A673 (cell line): ENCODE data around the gene BEST2. TPM values are rescaled to one million over a fixed set of nuclear protein-coding genes. Genes with fewer than 3 reads are reported as not detected.
A peak's percentile ranks its signal among the peaks of the same experiment; 100 is the strongest.

Experiments used
- BruUV-seq: library from RNA; stranded (reverse); fragments of 400-500 nt; replicated peaks from 2 replicates; lab custom pipeline; 2021; lab: Mats Ljungman, UMichigan
- CTCF ChIA-PET: fragments of 300-600 bp; sonication (Branson Sonifier 250); formaldehyde crosslinking; loops from one replicate; lab custom pipeline; 2022; ENCODE audit warnings: antibody characterized with exemption; lab: Charles Lee
- POLR2A ChIA-PET: fragments of 300-600 bp; sonication (Branson Sonifier 250); formaldehyde crosslinking; loops from one replicate; lab custom pipeline; 2022; ENCODE audit warnings: antibody characterized with exemption; ENCODE audit not compliant: low non-redundant PET; lab: Charles Lee
- DNase-seq: peaks from one replicate; pipeline ENCODE4 v3.0.0-alpha.2; 2015; ENCODE audit warnings: low spot score
- H3K27ac ChIP-seq: fragments of 200-600 bp; sonication (generic); 2 replicates; pipeline ENCODE4 v1.5.1; 2016; ENCODE audit warnings: mixed run types, low read depth, mild to moderate bottlenecking, mixed read lengths, antibody characterized with exemption, low read length; ENCODE audit not compliant: poor library complexity, severe bottlenecking
- H3K27me3 ChIP-seq: fragments of 200-600 bp; sonication (generic); replicated peaks from 2 replicates; pipeline ENCODE4 v1.6.1; 2017; ENCODE audit warnings: mixed run types, low read depth, mild to moderate bottlenecking, mixed read lengths, antibody characterized with exemption, low read length; ENCODE audit not compliant: insufficient read depth, poor library complexity
- H3K36me3 ChIP-seq: fragments of 200-600 bp; sonication (generic); 2 replicates; pipeline ENCODE4 v1.6.1; 2016; ENCODE audit warnings: mixed run types, mild to moderate bottlenecking, mixed read lengths, antibody characterized with exemption, low read length; ENCODE audit not compliant: insufficient read depth, poor library complexity, severe bottlenecking
- H3K4me1 ChIP-seq: fragments of 200-600 bp; sonication (generic); 2 replicates; pipeline ENCODE4 v1.6.1; 2017; ENCODE audit warnings: mixed run types, mild to moderate bottlenecking, mixed read lengths, antibody characterized with exemption, low read length; ENCODE audit not compliant: insufficient read depth, poor library complexity, severe bottlenecking
- H3K4me3 ChIP-seq: fragments of 200-600 bp; sonication (generic); 2 replicates; pipeline ENCODE4 v1.5.1; 2016; ENCODE audit warnings: low read depth, mixed run types, mild to moderate bottlenecking, mixed read lengths, low read length; ENCODE audit not compliant: poor library complexity, severe bottlenecking
- H3K9me3 ChIP-seq: fragments of 200-600 bp; sonication (generic); 2 replicates; pipeline ENCODE4 v1.6.1; 2016; ENCODE audit warnings: mixed run types, low read depth, mild to moderate bottlenecking, mixed read lengths, antibody characterized with exemption, low read length; ENCODE audit not compliant: poor library complexity, severe bottlenecking
- CTCF ChIP-seq: fragments of 300-800, 200-600 bp; sonication (generic); conservative IDR thresholded peaks from 2 replicates; pipeline ENCODE4 v1.5.1; 2017; ENCODE audit warnings: low read depth, mild to moderate bottlenecking, antibody characterized with exemption, low read length, moderate library complexity, mixed read lengths
- EZH2 ChIP-seq: fragments of 200-600 bp; sonication (generic); IDR thresholded peaks from 2 replicates; pipeline ENCODE4 v1.6.1; 2017; ENCODE audit warnings: borderline replicate concordance, low read depth, mild to moderate bottlenecking, mixed read lengths, antibody characterized with exemption, low read length; ENCODE audit not compliant: poor library complexity, severe bottlenecking
- intact Hi-C: fragments of 100-400 bp; cut with micrococcal nuclease; formaldehyde crosslinking; loops from one replicate; pipeline ENCODE4 v1.10.0; 2022; ENCODE audit not compliant: unreplicated experiment
- total RNA-seq: library from RNA; stranded (reverse); gene quantifications from 2 replicates; pipeline ENCODE4 v1.2.3, GENCODE V29; 2021

The BEST2 gene
- total RNA-seq, 1 experiment from 2014 or later = not detected

GRCh38 chr19:12787458-12787857, 35.9 kb downstream of the BEST2 start:
- H3K27ac ChIP-seq = no peak overlapping the region
- CTCF ChIA-PET = no interaction called here
- TF ChIP-seq EZH2 (no peak), CTCF (no peak)
- no peak for DNase-seq
- POLR2A ChIA-PET = no interaction called here
- no peaks in the 10 kb centered on the region for H3K36me3 ChIP-seq
- intact Hi-C loops = no loop called here
- no peak overlapping the region for H3K4me3 ChIP-seq
- BruUV-seq = no TSS peak
- H3K4me1 ChIP-seq = peaks cover 51% of the 10 kb centered on the region
- no peaks in the 10 kb centered on the region for H3K9me3 ChIP-seq
- H3K27me3 ChIP-seq = no peaks in the 10 kb centered on the region

- TSS peak; percentile 36 for BruUV-seq
- CTCF ChIA-PET = no interaction called here
- POLR2A ChIA-PET = no interaction called here
- H3K27ac ChIP-seq = peak overlapping the region; percentile 98
- intact Hi-C loops = no loop called here
- H3K4me1 ChIP-seq = peaks cover 45% of the 10 kb centered on the region
- H3K9me3 ChIP-seq = no peaks in the 10 kb centered on the region
- H3K4me3 ChIP-seq = no peak overlapping the region
- no peaks in the 10 kb centered on the region for H3K27me3 ChIP-seq
- H3K36me3 ChIP-seq = no peaks in the 10 kb centered on the region
- TF ChIP-seq EZH2 (no peak), CTCF (no peak)
- DNase-seq = no peak
Measured at GRCh38 chr19:12788042-12788681, 36.6 kb downstream of the BEST2 start.

- Histone ChIP-seq H3K4me1 (peaks cover 40% of the 10 kb centered on the region), H3K9me3 (no peaks in the 10 kb centered on the region), H3K27ac (peak overlapping the region; percentile 98), H3K4me3 (peak overlapping the region; percentile 59), H3K27me3 (no peaks in the 10 kb centered on the region), H3K36me3 (no peaks in the 10 kb centered on the region)
- TF ChIP-seq EZH2 (no peak), CTCF (no peak)
- peak; percentile 71 for DNase-seq
- BruUV-seq = no TSS peak
- intact Hi-C loops = no loop called here
- ChIA-PET POLR2A (no interaction called here), CTCF (no interaction called here)
Measured at GRCh38 chr19:12788682-12789097, 37.1 kb downstream of the BEST2 start.
